ENCODE measurements around the gene ZNF19.
A peak's percentile ranks its signal among the peaks of the same experiment; 100 is the strongest.
"Not testable (repeated sequence)": the region's sequence is repeated elsewhere in the genome, so short reads cannot be mapped to it uniquely, and the experiment has no call there.

ZNF19 gene

GRCh38 chr16:71489122-71489521 is at the start of gene ZNF19:
Gene ZNF19, minus strand, starts transcription at chr16:71489324. Its CDS starts 7,210 bp downstream, at chr16:71482114.
- intact Hi-C loops (cut with DNase I), result no loop called here
- peak in 1 of 10 donors; percentile 39 for DNase-seq

- peak in 4 of 10 donors; percentile 11 to 40 (median 21) for DNase-seq
- intact Hi-C loops (cut with DNase I), result no loop called here
Measured at GRCh38 chr16:71537643-71538042, 48.5 kb upstream of the ZNF19 start.

DNA sequence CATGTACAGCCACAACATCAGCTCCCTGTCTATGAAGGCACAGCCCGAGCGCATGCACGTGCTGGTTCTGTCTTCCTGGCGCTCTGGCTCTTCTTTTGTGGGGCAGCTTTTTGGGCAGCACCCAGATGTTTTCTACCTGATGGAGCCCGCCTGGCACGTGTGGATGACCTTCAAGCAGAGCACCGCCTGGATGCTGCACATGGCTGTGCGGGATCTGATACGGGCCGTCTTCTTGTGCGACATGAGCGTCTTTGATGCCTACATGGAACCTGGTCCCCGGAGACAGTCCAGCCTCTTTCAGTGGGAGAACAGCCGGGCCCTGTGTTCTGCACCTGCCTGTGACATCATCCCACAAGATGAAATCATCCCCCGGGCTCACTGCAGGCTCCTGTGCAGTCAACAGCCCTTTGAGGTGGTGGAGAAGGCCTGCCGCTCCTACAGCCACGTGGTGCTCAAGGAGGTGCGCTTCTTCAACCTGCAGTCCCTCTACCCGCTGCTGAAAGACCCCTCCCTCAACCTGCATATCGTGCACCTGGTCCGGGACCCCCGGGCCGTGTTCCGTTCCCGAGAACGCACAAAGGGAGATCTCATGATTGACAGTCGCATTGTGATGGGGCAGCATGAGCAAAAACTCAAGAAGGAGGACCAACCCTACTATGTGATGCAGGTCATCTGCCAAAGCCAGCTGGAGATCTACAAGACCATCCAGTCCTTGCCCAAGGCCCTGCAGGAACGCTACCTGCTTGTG is 47.8 kb upstream of the ZNF19 start:
- peak in 1 of 10 donors; percentile 80 for DNase-seq
- intact Hi-C loops (cut with DNase I), result no loop called here

DNA sequence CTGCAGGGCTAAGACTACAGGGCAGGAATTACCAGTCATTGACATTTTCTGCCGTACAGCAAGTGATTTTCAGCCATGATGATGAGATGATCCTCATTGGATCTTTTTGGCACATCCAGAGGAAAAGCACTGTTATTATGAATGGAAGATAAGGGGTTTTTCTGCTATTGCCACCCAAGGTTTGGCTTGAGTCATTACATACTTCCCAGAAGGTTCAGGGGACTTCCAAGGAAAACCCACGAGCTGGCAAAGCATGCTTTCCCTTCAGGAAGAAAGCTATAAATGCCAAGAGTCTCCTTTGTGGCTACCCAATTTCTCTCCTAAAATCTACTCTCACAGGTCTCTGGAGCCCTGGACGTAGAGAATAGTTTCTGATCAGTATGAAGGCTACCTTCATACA is 43.2 kb upstream of the ZNF19 start:
- intact Hi-C loops (cut with DNase I), result no loop called here
- no peak for DNase-seq

DNA sequence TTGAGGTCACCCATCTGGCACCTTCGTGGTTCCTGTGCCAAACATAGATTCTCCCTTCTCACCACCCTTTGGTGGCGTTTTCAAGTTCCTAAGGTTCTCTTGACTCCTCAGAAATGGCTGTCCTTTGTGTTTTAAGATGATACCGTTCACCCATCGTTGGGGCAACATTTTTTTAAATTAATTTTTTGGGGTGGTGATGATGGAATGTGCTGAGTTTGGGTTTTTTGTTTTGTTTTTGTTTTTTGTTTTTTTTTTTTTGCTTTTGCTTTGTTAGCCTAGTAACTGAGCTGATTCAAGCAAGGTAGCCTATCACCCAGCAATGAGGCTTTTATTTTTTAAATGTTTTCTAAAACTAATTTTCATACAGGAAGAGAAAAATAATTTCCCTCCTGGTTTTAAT is 39.7 kb upstream of the ZNF19 start:
- no peak for DNase-seq
- intact Hi-C loops (cut with DNase I), result no loop called here

- intact Hi-C loops (cut with DNase I), result no loop called here
Measured at GRCh38 chr16:71528257-71528656, 39.1 kb upstream of the ZNF19 start.

DNA sequence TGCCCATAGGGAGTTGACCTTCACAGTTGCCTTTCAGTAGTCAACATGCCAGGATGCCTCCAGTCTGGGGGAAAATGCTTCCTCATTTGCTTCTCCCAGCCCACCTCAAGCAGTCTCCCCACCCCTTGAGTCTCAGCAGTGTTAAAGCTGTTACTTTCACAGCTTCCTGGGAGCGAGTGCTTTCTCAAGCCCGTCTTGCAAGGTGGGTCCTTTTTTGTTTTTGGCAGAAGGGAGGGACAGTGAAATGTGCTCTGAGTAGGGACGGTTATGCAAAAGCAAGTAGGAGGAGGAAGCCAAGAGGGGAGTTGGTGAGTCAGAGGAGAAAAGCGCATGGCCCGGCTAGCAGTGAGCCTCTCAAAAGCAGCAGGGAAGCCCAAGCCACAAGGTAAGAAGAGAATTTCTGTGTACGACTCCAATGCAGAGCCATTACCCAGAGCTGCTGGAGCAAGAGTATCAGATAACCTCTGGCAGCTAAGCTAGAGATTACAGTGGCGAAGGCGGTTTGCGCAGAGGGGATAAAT is 37.0 kb upstream of the ZNF19 start, which contains the start of gene CHST4:
CHST4 (plus strand) TSS at position 316 of the 521 bp plus-strand sequence. CDS start 10,252 bp downstream, outside the sequence.
- intact Hi-C loops (cut with DNase I), result no loop called here
- DNase-seq, result peak in 1 of 10 donors; percentile 14

More at GRCh38 chr16:71528257-71528656, 39.1 kb upstream of the ZNF19 start:
- DNase-seq, result no peak

DNA sequence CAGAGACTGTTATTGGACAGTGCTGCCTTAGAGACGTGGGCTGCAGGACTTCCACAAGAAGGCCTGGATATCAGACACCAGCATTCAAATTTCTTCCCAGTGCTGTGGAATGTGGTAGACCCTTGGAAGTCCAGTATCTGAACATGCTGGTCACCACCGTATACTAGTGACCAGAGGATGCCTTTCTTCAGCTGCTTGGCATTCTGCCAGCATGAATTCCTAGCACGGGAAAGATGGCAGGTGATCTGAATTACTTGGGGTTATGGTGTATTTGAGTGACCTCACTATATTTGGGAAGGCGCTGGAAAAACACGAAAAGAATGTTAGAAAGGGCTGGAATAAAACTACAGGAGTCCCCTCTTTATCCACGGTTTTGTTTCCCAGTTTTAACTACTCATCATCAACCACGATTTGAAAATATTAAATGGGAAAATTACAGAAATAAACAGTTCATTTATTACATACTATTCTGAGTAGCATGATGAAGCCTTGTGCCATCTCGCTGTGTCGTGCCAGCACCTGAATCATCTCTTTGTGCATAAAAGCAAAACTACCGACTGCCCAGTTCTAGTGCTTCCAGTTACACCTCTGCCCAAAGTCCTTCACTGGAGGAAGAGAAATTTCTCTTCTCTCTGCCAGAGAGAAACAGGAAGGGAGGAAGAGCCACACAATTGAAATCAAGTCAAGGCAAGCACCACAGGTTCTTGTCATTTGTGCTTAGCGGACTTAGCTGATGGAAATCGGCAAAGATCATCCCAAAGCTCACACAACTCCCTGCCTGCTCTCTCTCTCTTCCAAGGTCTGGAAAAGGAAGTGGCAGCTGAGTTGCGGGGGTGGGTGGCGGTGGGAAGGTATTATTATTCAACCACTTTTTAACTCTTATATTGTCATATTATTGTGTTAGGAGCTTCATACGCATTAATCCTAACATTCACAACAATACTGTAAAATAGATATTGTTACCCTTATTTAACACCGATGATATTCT is 35.7 kb upstream of the ZNF19 start:
- no peak for DNase-seq
- intact Hi-C loops (cut with DNase I), result no loop called here

- DNase-seq, result no peak
- intact Hi-C loops (cut with DNase I), result no loop called here
Measured at GRCh38 chr16:71520550-71520949, 31.4 kb upstream of the ZNF19 start.

GRCh38 chr16:71515026-71515425 is 25.9 kb upstream of the ZNF19 start:
- intact Hi-C loops (cut with DNase I), result no loop called here
- no peak for DNase-seq

- intact Hi-C loops (cut with DNase I), result no loop called here
- no peak for DNase-seq
Measured at GRCh38 chr16:71514476-71514875, 25.4 kb upstream of the ZNF19 start.

- no peak for DNase-seq
- intact Hi-C loops (cut with DNase I), result no loop called here
Measured at GRCh38 chr16:71513302-71513701, 24.2 kb upstream of the ZNF19 start.

- intact Hi-C loops (cut with DNase I), result no loop called here
- no peak for DNase-seq
Measured at GRCh38 chr16:71507061-71507460, 17.9 kb upstream of the ZNF19 start.

- intact Hi-C loops (cut with DNase I), result no loop called here
Measured at GRCh38 chr16:71504901-71505300, 15.8 kb upstream of the ZNF19 start.

DNA sequence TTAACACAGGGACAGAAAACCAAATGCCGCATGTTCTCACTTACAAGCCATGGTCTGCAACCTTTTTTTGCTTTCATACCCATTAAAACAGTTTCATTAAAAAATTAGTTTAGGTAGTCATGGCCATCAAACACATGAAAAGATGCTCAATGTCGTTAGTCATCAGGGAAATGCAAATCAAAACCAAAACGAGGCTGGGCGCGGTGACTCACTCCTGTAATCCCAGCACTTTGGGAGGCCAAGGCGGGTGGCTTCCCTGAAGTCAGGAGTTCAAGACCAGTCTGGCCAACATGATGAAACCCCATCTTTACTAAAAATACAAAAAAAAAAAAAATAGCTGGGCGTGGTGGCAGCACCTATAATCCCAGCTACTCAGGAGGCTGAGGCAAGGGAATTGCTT is 14.9 kb upstream of the ZNF19 start:
- DNase-seq; intact Hi-C loops (cut with DNase I): not testable (repeated sequence)

More at GRCh38 chr16:71504901-71505300, 15.8 kb upstream of the ZNF19 start:
- DNase-seq, result no peak

DNA sequence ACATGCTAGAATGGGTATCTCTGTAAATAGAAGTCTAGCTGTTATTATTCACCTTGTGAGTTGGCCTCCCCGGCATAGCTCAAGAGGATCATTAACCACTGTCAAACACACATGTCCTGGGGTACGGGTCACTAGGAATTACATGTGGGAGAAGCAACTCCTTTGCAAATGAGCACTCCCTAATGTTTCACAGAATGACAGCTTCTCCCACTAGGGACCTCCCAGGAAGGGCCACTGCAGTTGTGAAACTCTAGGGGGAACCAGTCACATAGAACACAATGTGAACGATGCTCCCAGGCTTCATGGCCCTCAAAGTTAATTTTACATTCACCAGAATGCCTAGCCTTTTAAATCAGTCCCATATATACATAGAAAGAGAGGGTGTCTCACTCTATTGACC is 12.4 kb upstream of the ZNF19 start:
- no peak for DNase-seq

GRCh38 chr16:71500964-71501363 is 11.8 kb upstream of the ZNF19 start:
- intact Hi-C loops (cut with DNase I), result no loop called here
- no peak for DNase-seq

More for the DNA sequence above, 12.4 kb upstream of the ZNF19 start:
- intact Hi-C loops (cut with DNase I), result no loop called here

- intact Hi-C loops (cut with DNase I), result loop anchor here (1.0 to 5.0 kb wide), 2 partner anchors 43 to 88 kb away; no protein-coding TSS in a partner anchor
- peak in 4 of 10 donors; percentile 22 to 37 (median 26) for DNase-seq
Measured at GRCh38 chr16:71499775-71500364, 10.7 kb upstream of the ZNF19 start.

DNA sequence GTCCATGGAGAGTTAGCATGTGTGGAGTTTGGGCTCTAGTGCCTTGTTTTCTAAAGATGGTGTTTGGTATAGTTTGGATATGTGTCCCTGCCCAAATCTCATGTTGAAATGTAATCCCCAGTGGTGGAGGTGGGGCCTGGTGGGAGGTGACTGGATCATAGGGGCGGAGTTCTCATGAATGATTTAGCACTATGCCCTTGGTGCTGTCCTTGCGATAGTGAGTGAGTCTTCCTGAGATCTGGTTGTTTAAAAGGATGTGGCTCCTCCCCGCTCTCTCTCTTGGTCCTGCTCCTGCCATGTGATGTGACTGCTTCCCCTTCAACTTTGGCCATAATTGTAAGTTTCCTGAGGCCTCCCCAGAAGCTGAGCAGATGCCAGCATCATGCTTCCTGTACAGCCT is 8.9 kb upstream of the ZNF19 start:
- intact Hi-C loops (cut with DNase I), result loop anchor here (5.0 kb wide), 1 partner anchor 41 kb away; no protein-coding TSS in a partner anchor

DNA sequence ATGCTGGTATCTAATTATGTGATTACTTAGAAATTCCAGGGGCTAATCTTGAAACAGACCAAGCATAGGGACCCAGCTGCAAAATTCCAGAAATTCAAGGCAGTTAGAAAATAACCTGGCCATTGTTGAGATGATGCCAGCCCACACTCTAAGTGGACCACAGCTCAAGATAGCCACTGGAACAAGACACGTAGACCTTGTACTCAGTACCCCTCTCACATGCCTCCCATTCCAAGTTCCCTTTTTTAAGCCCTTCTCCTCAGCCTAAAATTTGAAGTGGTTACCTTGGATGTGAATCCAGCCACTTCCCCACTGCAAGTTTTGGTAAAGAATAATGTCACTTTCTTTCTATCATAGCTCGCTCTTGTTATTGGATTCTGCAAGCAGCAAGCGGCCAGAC is 4.1 kb upstream of the ZNF19 start:
- DNase-seq, result no peak
- intact Hi-C loops (cut with DNase I), result no loop called here

More for the DNA sequence above, 8.9 kb upstream of the ZNF19 start:
- no peak for DNase-seq

All from posterior cingulate gyrus (tissue), 11 donors.